HG03558 (cell line): ENCODE results near the gene SPACA7.
"Not testable (repeated sequence)": the region's sequence is repeated elsewhere in the genome, so short reads cannot be mapped to it uniquely, and the experiment has no call there.

ENCODE experiments used
- ATAC-seq: cut with Tn5 transposase; IDR thresholded peaks from one replicate; pipeline ENCODE4 v1.9.1; 2021; ENCODE audit warnings: moderate number of reproducible peaks; ENCODE audit not compliant: unreplicated experiment; ENCODE audit errors: extremely low read depth

The SPACA7 gene

DNA sequence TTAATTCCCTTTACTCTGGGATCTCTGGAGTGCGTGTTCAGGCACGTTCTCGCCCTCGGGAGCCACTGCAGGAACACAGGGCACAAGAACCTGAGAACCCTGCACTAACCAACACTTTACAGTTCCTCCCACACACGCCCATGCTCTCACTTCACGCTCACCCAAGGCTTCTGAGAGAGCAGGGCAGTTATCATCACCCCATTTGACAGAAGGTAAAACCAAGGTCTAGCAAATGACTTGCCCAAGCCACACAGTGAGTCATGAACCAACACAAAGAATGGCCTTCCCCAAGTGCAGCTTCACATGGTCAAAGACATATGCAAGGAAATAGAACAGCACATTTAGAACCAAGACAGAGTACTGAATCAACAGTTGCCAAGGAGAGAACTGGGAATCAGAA lies 22.2 kb downstream of the SPACA7 start:
- ATAC-seq: not testable (repeated sequence)

DNA sequence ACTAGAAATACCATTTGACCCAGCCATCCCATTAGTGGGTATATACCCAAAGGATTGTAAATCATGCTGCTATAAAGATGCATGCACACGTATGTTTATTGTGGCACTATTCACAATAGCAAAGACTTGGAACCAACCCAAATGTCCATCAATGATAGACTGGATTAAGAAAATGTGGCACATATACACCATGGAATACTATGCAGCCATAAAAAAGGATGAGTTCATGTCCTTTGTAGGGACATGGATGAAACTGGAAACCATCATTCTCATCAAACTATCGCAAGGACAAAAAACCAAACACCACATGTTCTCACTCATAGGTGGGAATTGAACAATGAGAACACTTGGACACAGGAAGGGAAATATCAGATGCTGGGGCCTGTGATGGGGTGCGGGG lies 33.7 kb downstream of the SPACA7 start:
- ATAC-seq: not testable (repeated sequence)

DNA sequence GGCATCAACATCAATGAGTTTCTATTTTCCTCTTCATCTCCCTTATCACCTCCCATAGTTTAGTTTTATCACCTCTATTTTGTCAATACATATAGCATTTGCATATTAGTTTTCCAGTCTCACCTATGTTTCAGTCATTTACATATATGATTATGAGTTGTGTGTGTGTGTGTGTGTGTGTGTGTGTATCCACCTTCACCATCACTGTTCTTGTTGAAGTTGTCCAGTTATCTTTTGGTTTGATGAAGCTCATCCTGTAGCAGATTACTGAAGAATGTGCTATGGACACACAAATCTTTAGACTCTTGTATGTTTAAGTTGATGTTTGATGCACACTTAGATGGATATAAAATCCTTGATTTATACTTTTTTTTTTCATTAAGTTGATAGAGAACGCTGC lies 40.5 kb downstream of the SPACA7 start:
- ATAC-seq: no peak

- ATAC-seq: no peak
Observed at GRCh38 chr13:112417079-112417478, 40.9 kb downstream of the SPACA7 start.

GRCh38 chr13:112424098-112424497 lies 47.9 kb downstream of the SPACA7 start:
- no peak for ATAC-seq

DNA sequence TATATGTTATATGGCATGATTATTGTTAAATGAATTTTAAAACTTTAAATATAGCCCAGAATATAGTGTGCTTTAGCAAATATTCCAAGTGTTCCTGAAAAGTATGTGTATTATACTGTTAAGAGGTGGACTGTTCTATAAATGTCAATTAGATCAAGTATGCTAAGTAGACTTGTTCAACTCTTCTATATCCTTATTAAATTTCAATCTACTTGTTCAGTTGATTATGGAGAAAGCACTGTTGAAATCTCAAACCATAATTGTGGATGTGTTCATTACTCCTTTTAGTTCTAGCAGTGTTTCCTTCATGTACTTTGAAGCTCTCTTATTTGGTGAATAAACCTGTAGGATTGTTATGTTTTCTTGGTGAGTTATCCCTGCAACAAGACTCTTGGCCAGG lies 52.5 kb downstream of the SPACA7 start:
- no peak for ATAC-seq

DNA sequence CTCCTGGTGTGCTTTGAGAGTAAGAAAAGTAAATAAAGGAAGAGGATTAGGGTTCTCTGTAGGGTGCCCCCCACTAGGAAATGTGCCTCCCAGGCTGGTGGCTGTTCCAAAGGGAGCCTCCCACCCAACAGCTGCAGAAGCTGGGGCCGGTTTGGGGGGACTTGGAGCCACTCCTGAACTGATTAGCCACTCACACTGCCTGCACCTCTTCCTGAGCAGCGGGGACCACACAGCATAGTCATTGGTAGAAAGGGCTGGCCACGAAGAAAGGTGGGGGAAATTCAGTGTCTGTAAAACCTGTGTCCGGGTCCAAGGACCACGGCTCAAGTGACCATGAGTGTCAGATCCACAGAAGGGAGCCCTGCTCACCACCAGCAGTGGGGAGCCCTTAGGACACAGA lies 55.6 kb downstream of the SPACA7 start:
- no peak for ATAC-seq

DNA sequence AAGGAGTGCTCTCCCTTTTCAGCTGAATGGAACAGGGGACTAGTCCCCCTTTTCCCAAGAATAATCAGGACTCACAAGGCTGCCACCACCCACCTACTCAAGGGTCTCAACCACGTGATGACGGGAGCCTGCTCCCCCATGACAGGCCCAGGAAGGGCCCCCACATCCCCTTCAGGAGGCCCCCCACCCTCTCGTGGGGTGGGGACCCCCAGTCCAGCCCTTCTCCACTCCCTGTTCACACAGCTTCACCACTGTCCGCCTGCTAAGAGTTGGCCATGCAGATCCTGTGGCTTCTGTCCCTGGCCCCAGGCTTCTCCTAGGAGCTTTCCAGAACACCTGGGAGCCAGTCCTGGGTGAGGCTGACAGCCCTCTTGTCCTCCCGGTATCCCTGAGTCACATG lies 56.6 kb downstream of the SPACA7 start:
- not testable (repeated sequence) for ATAC-seq

DNA sequence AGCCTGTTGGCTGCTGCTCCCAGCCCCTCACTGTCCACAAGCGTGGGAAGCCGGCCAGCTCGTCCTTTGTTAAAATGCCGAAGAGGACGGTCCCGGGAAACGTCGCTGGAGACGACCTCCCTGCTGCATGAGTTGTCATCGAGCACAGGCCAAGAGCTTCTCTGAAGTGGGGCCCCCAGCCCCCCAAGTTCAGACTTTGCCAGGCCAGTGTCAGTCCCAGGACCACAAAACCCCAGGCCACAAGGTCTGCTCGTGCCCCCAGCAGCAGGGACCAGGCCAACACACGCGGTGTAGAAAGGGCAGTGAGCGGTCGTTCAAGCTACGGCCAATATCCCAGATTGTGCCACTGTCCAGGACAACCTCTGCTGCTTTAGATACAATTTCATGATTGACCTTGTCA lies 57.4 kb downstream of the SPACA7 start:
- ATAC-seq: not testable (repeated sequence)

- ATAC-seq: no peak
Observed at GRCh38 chr13:112434032-112434431, 57.9 kb downstream of the SPACA7 start.

DNA sequence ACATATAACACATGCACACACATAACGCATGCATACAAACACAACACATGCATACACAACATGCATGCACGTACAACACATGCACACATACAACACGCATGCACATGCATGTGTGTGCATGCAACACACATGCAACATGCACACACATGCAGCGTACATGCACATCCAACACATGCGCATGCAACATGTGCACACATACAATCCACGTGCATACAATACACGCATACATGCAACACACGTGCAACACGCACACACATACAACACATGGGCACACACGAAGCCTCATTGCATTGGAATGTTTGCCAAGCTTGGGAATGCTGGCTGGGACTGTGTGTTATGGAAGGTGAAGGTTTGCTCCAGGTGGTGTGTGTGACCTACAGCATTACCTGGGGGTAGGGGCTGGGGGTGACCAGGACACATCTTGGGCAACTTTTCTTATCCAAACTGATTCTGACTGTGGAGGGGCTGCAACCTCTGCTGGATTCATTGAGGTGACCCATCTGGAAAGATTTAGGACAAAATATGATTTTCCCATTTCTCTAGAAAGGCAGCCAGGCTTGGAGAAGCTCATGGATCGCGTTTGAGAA lies 58.9 kb downstream of the SPACA7 start:
- ATAC-seq: no peak

DNA sequence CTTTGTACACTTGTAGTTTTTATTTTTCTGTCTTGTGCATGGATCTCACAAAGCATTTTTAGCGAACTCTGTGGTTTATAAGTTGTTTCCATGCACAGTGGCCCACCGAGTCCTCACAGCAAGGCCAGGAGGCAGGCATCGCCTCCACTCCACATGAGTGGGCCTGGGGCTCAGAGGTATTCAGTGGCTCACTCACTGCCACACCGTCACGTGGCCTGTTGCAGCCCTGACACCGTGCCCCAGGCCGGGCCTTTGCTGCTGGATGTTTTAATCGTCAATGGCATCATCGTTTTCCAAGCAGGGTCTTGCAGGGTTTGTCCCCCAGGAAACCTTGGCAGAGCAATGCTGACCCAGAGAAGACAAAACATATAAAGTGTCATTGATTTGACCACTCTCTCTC lies 59.8 kb downstream of the SPACA7 start:
- ATAC-seq: no peak

DNA sequence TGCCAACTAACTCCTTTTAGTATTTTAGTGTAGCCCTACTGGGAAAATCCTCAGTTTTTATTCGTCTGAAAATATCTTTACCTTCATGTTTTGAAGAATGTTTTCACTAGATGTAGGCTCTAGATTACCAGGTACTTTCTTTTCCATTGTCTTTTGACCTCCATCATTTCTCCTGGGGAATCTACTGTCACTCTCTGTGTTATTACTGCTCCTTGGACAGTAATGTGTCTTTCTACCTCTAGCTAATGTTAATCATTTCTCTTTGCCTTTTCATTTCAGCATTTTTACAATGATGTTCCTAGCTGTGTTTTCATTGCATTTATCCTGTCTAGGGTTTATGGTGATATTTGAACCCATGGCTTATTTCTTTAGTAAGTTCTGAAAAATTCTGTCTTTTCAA lies 61.9 kb downstream of the SPACA7 start:
- no peak for ATAC-seq

- ATAC-seq: no peak
Observed at GRCh38 chr13:112438515-112438914, 62.4 kb downstream of the SPACA7 start.

DNA sequence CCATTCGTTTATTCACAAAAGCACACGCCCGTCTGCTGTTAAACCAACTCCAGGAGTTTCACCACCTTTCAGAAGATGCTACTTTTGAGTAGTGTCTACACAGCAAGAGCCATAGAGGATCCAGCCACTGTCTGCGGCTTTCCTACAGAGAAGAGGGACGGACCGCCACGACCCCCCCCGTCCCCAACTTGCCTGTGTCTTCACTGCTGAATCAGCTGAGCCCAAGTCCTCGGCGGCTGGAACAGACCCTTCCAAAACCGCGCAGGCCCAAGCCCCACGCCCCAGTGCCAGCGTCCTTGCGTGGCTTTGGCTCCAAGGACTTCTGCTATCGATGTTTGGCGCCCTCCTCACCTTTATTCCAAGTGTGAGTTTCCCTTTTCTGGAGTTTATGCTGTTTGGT lies 65.1 kb downstream of the SPACA7 start:
- no peak for ATAC-seq

GRCh38 chr13:112441779-112442310 lies 65.7 kb downstream of the SPACA7 start:
- no peak for ATAC-seq

- no peak for ATAC-seq
Observed at GRCh38 chr13:112442483-112443090, 66.4 kb downstream of the SPACA7 start.

GRCh38 chr13:112443191-112443994 lies 67.2 kb downstream of the SPACA7 start:
- ATAC-seq: no peak

DNA sequence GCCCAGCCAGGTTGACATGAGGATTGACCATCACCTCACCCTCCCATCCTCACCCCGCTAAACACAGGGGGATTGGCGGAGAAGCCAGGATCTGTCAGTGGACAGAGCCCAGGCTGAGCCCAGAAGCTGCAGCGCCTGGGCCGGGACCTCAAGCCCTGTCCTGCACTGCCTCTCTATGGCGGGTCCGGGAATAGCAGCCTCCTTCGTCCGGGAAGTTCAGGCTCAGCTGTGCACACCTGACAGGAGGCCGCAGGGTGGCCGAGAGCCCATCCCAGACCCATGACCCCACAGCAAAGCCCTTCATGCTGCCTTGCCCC lies 67.8 kb downstream of the SPACA7 start:
- ATAC-seq: no peak

DNA sequence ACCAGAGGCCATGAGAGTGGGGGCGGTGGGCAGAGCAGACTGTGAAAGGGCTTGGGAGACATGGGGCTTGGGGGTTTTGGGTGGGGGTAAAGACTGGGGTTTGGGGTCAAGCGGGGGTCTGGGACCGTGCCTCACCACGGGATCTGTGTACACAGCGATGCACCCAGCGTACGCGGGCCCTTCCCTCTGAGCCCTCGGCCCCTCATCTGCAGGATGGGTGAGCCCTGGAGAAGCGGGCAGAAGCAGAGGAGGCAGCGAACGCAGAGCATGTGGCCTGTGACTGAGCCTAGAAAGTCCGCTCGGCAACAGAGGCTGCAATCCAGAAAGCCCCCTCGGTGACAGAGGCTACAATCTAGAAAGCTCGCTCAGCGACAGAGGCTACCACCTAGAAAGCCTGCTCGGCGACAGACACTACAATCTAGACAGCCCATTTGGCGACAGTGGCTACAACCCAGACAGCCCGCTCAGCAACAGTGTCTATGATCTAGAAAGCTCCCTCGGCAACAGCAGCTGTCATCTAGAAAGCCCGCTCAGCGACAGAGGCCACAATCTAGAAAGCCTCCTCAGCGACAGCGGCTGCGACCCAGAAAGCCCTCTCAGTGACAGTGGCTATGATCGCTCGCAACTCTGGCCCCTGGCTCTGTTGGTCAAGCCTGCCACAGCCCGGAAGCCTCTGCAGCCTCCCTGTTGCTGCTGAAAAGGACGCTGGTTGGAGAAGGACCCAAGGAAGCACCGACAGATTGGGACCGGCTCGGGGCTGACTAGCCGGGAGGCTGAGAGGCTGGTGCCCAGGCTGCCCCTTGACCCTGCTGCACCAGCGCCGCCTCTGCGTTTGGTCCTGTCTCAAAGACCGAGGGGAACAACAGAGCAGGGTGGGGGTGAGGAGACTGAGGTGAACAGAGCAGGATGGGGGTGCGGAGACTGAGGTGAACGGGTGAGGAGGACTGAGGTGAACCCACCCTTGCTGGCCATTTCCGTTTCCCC lies 68.6 kb downstream of the SPACA7 start:
- no peak for ATAC-seq
